Measurements from ENCODE around the gene COL18A1. TPM values are rescaled to one million over a fixed set of nuclear protein-coding genes. Genes with fewer than 3 reads are reported as not detected.

The COL18A1 gene
- polyA plus RNA-seq, 3 donors from 2014 or later: 0.30 to 1.8 (median 0.46) TPM

- H3K36me3 Mint-ChIP-seq: no peaks in the 10 kb centered on the region
- peaks cover 35 to 37% of the 10 kb centered on the region in 2 donors for H3K4me1 Mint-ChIP-seq
- peaks cover 0 to 10% (median 0%) of the 10 kb centered on the region in 3 donors for H3K27me3 Mint-ChIP-seq (ENCODE audit: low read depth in 3 of 3)
- DNase-seq: peak; percentile 31 to 44 (median 43)
- no peaks in the 10 kb centered on the region for H3K9me3 Mint-ChIP-seq
- H3K27ac Mint-ChIP-seq: peak overlapping the region; percentile 77 to 94 (median 92)
- peak overlapping the region; percentile 71 to 87 (median 85) for H3K4me3 Mint-ChIP-seq
These were observed 78.2 kb downstream of the COL18A1 start for GRCh38 chr21:45482899-45483821.

- Mint-ChIP-seq H3K36me3 (no peaks in the 10 kb centered on the region), H3K4me3 (peak overlapping the region; percentile 52 to 68 (median 64)), H3K9me3 (no peaks in the 10 kb centered on the region), H3K27me3 (ENCODE audit: low read depth in 3 of 3) (peaks cover 0 to 6% (median 0%) of the 10 kb centered on the region in 3 donors), H3K27ac (peak overlapping the region; percentile 67 to 89 (median 78)), H3K4me1 (peaks cover 24 to 27% of the 10 kb centered on the region in 2 donors)
- DNase-seq: no peak
These were observed 79.4 kb downstream of the COL18A1 start for GRCh38 chr21:45484318-45484717.

GRCh38 chr21:45485686-45486442, 80.9 kb downstream of the COL18A1 start:
- H3K4me3 Mint-ChIP-seq: no peak overlapping the region
- DNase-seq: no peak
- H3K9me3 Mint-ChIP-seq: no peaks in the 10 kb centered on the region
- H3K27ac Mint-ChIP-seq: no peak overlapping the region
- peaks cover 0 to 4% (median 0%) of the 10 kb centered on the region in 3 donors for H3K27me3 Mint-ChIP-seq (ENCODE audit: low read depth in 3 of 3)
- peaks cover 21 to 23% of the 10 kb centered on the region in 2 donors for H3K4me1 Mint-ChIP-seq
- no peaks in the 10 kb centered on the region for H3K36me3 Mint-ChIP-seq

GRCh38 chr21:45486443-45487160, 81.6 kb downstream of the COL18A1 start:
- H3K27ac Mint-ChIP-seq: no peak overlapping the region
- DNase-seq: no peak
- H3K27me3 Mint-ChIP-seq (ENCODE audit: low read depth in 3 of 3): peaks cover 0 to 4% (median 0%) of the 10 kb centered on the region in 3 donors
- no peak overlapping the region for H3K4me3 Mint-ChIP-seq
- H3K4me1 Mint-ChIP-seq: peaks cover 21 to 23% of the 10 kb centered on the region in 2 donors
- H3K36me3 Mint-ChIP-seq: no peaks in the 10 kb centered on the region
- no peaks in the 10 kb centered on the region for H3K9me3 Mint-ChIP-seq

GRCh38 chr21:45487161-45487806, 82.3 kb downstream of the COL18A1 start:
- no peak overlapping the region for H3K4me3 Mint-ChIP-seq
- no peak for DNase-seq
- H3K9me3 Mint-ChIP-seq: no peaks in the 10 kb centered on the region
- H3K4me1 Mint-ChIP-seq: peaks cover 20 to 23% of the 10 kb centered on the region in 2 donors
- H3K27me3 Mint-ChIP-seq (ENCODE audit: low read depth in 3 of 3): peaks cover 0 to 7% (median 0%) of the 10 kb centered on the region in 3 donors
- no peak overlapping the region for H3K27ac Mint-ChIP-seq
- H3K36me3 Mint-ChIP-seq: no peaks in the 10 kb centered on the region

GRCh38 chr21:45487891-45488600, 83.1 kb downstream of the COL18A1 start:
- H3K27me3 Mint-ChIP-seq (ENCODE audit: low read depth in 3 of 3): peaks cover 0 to 7% (median 0%) of the 10 kb centered on the region in 3 donors
- no peaks in the 10 kb centered on the region for H3K36me3 Mint-ChIP-seq
- H3K9me3 Mint-ChIP-seq: no peaks in the 10 kb centered on the region
- no peak overlapping the region for H3K27ac Mint-ChIP-seq
- H3K4me1 Mint-ChIP-seq: peaks cover 13 to 16% of the 10 kb centered on the region in 2 donors
- no peak overlapping the region for H3K4me3 Mint-ChIP-seq
- DNase-seq: no peak

GRCh38 chr21:45488931-45489721, 84.2 kb downstream of the COL18A1 start:
- Mint-ChIP-seq H3K36me3 (no peaks in the 10 kb centered on the region), H3K4me3 (no peak overlapping the region), H3K27me3 (ENCODE audit: low read depth in 3 of 3) (peaks cover 0 to 4% (median 0%) of the 10 kb centered on the region in 3 donors), H3K9me3 (no peaks in the 10 kb centered on the region), H3K27ac (no peak overlapping the region), H3K4me1 (peaks cover 4 to 6% of the 10 kb centered on the region in 2 donors)
- DNase-seq: no peak

- H3K4me3 Mint-ChIP-seq: no peak overlapping the region
- peaks cover 0 to 4% (median 0%) of the 10 kb centered on the region in 3 donors for H3K27me3 Mint-ChIP-seq (ENCODE audit: low read depth in 3 of 3)
- H3K36me3 Mint-ChIP-seq: no peaks in the 10 kb centered on the region
- DNase-seq: no peak
- no peaks in the 10 kb centered on the region for H3K9me3 Mint-ChIP-seq
- peaks cover 0 to under 1% of the 10 kb centered on the region in 2 donors for H3K4me1 Mint-ChIP-seq
- H3K27ac Mint-ChIP-seq: no peak overlapping the region
These were observed 84.7 kb downstream of the COL18A1 start for GRCh38 chr21:45489722-45489982.

GRCh38 chr21:45490049-45490731, 85.2 kb downstream of the COL18A1 start:
- no peaks in the 10 kb centered on the region for H3K9me3 Mint-ChIP-seq
- DNase-seq: no peak
- no peak overlapping the region for H3K27ac Mint-ChIP-seq
- no peaks in the 10 kb centered on the region for H3K4me1 Mint-ChIP-seq
- H3K4me3 Mint-ChIP-seq: no peak overlapping the region
- no peaks in the 10 kb centered on the region for H3K36me3 Mint-ChIP-seq
- peaks cover 0 to 4% (median 0%) of the 10 kb centered on the region in 3 donors for H3K27me3 Mint-ChIP-seq (ENCODE audit: low read depth in 3 of 3)

GRCh38 chr21:45491056-45491455, 86.1 kb downstream of the COL18A1 start:
- Mint-ChIP-seq H3K27me3 (ENCODE audit: low read depth in 3 of 3) (peaks cover 0 to 4% (median 2%) of the 10 kb centered on the region in 3 donors), H3K9me3 (no peaks in the 10 kb centered on the region), H3K4me1 (no peaks in the 10 kb centered on the region), H3K36me3 (no peaks in the 10 kb centered on the region), H3K27ac (no peak overlapping the region), H3K4me3 (no peak overlapping the region)
- DNase-seq: no peak

- H3K27me3 Mint-ChIP-seq (ENCODE audit: low read depth in 3 of 3): peaks cover 0 to 2% (median 2%) of the 10 kb centered on the region in 3 donors
- no peak overlapping the region for H3K27ac Mint-ChIP-seq
- DNase-seq: no peak
- no peaks in the 10 kb centered on the region for H3K4me1 Mint-ChIP-seq
- H3K9me3 Mint-ChIP-seq: no peaks in the 10 kb centered on the region
- H3K36me3 Mint-ChIP-seq: no peaks in the 10 kb centered on the region
- H3K4me3 Mint-ChIP-seq: no peak overlapping the region
These were observed 86.7 kb downstream of the COL18A1 start for GRCh38 chr21:45491623-45492022.

GRCh38 chr21:45492765-45493164, 87.8 kb downstream of the COL18A1 start:
- Mint-ChIP-seq H3K36me3 (no peaks in the 10 kb centered on the region), H3K27me3 (ENCODE audit: low read depth in 3 of 3) (peaks cover 0 to 2% (median 2%) of the 10 kb centered on the region in 3 donors), H3K4me1 (no peaks in the 10 kb centered on the region), H3K9me3 (no peaks in the 10 kb centered on the region), H3K4me3 (no peak overlapping the region), H3K27ac (no peak overlapping the region)
- no peak for DNase-seq

All from immature natural killer cell (primary cell).